GM21526 (cell line): ENCODE results near the gene CCDC82.

Experiments used
- ATAC-seq: cut with Tn5 transposase; IDR thresholded peaks from one replicate; pipeline ENCODE4 v1.9.1; 2021; ENCODE audit warnings: moderate library complexity; ENCODE audit not compliant: unreplicated experiment, low FRiP score

Gene CCDC82

DNA sequence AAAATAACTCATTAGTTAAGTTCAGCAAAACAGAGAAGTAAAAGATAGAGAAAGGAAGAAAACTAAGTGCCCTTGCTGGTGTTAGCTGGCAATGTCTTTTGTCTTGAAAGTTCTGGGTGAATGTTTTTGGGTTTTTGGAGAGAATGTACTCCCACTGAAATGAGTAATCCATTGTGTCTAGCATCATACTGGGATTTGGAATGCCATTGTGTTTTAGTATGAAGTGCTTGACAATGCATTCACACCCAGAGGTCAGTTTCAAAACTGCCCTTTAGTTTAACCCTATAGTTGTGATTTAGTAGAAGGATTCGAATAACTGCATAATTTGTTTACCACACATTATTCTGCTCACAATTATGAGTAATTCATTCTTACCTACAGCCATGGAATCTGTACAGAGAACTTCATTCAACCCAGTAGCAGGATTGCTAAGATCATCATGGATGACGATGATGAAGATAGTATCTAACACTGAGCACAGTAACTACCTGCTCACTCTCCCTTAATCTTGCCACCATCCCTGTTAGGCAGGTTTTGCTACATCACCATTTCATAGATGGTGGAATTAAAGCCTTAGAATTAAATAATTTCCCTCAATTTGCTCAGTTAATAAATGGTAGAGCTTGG is 80.6 kb downstream of the CCDC82 start:
- no peak for ATAC-seq

DNA sequence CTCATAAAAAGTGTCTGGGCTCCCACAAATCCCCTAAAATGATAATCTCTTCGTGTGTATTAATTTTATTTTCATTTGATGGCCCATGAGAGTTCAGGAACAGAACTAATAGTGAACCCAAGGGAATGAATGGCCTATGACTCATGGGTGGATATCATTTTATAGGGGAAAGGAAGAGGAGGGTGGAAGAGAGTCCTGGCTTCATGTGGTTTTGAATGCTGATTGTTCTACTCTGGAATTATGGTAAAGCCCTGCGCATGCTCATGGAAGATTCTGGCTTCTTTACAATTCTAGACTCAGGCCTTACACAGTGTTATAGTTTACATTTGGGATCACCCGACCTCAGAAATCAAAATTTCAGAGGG is 82.0 kb downstream of the CCDC82 start:
- no peak for ATAC-seq

DNA sequence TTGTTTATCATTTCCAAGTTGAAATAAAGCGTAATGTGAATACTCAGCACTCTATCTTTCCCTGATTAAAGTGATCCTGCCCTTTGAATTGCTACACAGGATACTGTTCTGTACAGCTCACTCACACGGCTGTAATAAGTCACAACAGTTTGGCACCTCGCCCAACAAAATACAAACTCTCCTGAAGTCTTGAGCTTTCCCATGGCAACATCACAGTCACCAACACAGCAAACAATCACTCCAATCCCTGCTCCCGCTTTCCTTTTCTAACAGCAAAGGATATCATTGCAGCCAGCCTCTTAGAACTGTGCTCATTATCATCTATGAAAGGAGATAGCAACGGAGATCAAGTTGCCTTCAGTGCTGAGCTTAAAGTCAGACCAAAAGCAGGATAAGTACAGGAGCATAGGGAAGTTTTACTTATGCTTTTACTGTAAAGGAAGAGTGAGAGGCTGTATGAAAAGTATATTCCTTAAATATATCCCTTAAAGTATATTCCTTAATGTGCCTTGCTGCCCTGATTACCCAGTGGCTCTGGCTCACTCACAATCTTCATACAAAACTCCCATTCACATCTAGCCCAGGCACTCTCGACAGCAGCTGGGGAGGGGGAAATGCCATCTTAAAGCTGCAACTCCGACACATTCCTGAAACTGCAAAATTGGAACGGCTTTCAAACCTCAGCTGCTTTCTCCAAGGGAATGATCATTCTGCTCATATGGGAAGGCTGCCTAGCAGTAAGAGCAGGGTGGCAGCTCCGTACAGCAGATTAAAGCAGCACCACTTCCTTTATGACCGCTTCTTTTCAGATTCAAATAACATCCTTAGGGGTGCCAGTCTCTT is 82.6 kb downstream of the CCDC82 start:
- no peak for ATAC-seq

DNA sequence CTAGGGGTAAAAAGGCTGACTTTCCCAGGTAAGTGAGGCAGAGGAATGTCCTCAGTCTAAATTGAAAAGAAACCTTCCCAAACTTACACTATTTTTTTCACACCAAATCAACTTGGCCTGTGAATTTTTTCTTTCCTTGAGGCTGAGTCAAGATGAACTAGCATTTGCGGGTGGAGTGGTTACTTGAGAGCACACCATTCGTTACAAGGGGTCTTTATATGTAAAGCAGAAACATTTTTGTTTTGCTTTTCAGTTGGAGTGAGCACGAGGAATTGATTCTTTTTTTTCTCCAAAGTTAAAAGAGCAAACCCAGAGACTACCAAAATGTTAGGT is 83.1 kb downstream of the CCDC82 start:
- ATAC-seq, result no peak

DNA sequence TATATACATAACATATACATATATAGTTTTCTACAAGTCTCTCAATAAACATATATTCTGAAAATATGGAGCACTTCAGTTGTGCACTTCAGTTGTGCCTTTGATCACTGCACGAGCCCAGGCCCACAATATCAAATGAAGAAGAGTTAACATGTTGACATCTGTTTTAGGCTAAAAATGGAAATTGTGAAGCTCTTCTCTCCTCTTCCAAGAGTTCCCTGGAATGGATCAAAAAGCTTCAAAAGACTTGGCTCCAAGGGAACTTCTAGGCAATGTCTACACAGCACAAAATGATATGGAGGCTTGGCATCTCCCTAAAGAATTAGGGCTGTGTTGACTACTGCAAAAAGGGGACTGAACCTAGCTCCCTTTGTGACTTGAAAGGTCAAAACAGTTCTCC is 83.6 kb downstream of the CCDC82 start:
- ATAC-seq, result no peak

DNA sequence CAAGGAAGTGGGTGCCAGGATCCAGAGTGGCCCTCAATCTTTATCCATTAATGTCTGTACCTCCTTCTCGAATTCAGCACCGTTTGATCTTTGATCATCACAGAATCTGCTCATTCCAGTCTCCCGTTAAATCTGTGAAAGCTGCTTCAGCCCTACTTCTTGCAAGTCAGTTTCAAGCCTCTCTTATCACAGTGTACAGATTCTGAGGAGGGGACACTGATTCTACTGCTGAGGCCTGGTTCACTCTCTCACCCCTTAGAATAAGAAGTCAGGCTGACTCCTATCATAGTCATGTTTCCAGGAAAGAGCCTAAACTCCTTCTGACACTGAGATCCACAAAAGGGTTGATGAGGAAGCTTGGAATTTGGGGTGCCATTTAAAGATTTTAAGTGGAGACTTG is 85.7 kb downstream of the CCDC82 start:
- ATAC-seq, result no peak

DNA sequence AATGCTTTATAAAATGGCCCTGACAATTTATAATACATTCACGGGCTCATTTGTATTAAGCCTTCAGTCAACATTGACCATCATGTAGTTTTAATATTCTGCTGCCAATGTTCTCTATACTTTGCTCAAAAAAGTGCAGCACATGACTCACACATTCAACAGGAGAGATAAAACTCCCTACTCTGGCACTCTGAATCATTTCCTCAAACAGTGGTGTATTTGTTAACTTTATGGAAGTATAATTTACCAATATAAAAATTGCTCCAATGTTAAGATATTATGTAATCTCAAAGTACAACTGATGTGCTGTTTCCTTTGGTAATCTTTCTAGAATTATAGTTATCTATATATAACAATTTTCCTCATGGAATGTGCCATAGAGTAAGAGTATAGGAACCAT is 86.6 kb downstream of the CCDC82 start:
- no peak for ATAC-seq
